ENCODE measurements around the gene CBR1. TPM values are rescaled to one million over a fixed set of nuclear protein-coding genes. Genes with fewer than 3 reads are reported as not detected.

CBR1 gene
- total RNA-seq, 1 donor from 2014 or later, result 21.6 TPM

- FAIRE-seq (no peak), DNase-seq (ENCODE audit: low spot score in 2 of 2) (no peak)
Observed at GRCh38 chr21:36109868-36110267, 40.0 kb downstream of the CBR1 start.

GRCh38 chr21:36111238-36111637 is 41.4 kb downstream of the CBR1 start:
- FAIRE-seq (no peak), DNase-seq (ENCODE audit: low spot score in 2 of 2) (no peak)

GRCh38 chr21:36113647-36114428 is 44.0 kb downstream of the CBR1 start:
- DNase-seq (ENCODE audit: low spot score in 2 of 2), result no peak
- no peak for FAIRE-seq

GRCh38 chr21:36115138-36115730 is 45.4 kb downstream of the CBR1 start:
- no peak for FAIRE-seq
- no peak for DNase-seq (ENCODE audit: low spot score in 2 of 2)

DNA sequence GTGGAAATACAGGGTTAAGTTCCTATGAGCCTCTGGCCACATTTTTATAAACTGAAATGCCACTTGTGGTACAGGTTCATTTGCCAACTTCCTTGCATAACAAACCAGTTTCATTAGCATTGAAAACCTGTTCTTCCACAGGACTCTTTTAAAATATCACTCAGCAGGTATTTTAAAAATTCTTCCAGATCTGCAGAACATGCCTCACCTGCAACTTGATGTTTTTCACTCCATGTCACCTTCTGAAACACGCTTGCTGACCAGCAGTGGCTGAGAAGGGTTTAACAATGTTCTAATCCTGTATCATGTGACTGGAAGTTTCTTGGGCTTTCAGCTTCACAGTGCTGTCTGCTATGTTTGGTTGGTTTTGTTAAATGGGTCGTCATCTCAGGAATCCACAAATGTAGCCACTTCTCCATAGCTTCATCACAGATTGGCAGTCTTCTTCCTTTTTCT is 47.5 kb downstream of the CBR1 start:
- no peak for FAIRE-seq
- no peak for DNase-seq (ENCODE audit: low spot score in 2 of 2)

- DNase-seq (ENCODE audit: low spot score in 2 of 2) (no peak), FAIRE-seq (no peak)
Observed at GRCh38 chr21:36120304-36120888, 50.6 kb downstream of the CBR1 start.

Small RNA genes lying within 50 kb of the gene (small RNA-seq; reads per million reads assigned to genes)
- gene RNU6-992P, result not detected

Other genes starting within 250 kb of the CBR1 start
- 25.3 TPM for gene SETD4, start 9.5 kb upstream of the CBR1 start, total RNA-seq
- gene CBR3, start 65.1 kb downstream of the CBR1 start, total RNA-seq, result 1.6 TPM
- 50.1 TPM for gene DOP1B, start 86.8 kb downstream of the CBR1 start, total RNA-seq

All from frontal cortex (tissue), 4 donors.